GM18502 (cell line): ENCODE results near the gene ACO2.
"Not testable (repeated sequence)": the region's sequence is repeated elsewhere in the genome, so short reads cannot be mapped to it uniquely, and the experiment has no call there.

Experiments
- ATAC-seq: cut with Tn5 transposase; IDR thresholded peaks from one replicate; pipeline ENCODE4 v1.9.1; 2021; ENCODE audit warnings: mild to moderate bottlenecking; ENCODE audit not compliant: unreplicated experiment, poor library complexity

The ACO2 gene

DNA sequence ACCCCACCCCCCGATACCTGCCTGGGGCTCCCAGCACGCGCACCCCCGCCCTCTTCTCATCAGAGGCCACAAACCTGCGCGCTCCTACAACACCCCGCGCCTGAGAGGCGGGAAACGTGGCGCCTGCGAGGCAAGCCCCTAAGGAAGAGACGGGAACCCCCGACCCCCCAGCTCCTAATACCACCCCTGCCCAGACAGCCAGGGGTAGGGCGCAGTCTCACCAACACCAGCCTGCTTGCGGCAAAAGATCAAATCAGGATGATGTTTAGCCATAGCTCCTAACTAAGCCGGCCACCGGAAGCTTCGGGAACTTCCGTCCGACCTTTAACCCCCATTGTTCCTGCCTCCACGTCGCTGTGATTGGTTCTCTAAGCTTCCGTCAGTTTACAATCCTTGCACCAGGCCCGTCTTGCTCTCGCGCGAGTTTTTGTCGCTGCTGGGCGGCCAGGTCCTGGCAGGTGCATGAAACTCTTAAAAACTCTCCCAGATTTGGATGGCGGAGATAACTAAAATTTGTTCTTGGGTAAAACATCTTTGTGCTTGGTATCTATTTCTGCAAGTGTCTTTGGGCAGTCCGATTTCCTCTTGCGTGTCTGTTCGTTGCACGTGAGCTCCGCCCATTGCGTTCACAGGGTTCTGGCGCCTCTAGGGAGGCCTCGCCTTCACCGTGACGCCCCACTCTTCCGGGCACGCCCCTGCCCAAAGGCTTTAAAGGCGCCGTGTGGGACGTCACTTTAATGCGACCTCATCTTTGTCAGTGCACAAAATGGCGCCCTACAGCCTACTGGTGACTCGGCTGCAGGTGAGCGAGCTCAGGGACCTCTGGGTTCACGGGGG, at the start of gene ACO2, which contains the start of gene PHF5A:
ACO2 (plus strand) TSS at position 737 of the 837 bp plus-strand sequence; CDS start at position 767, 30 bp downstream.
PHF5A (minus strand) TSS at position 312 of the 837 bp plus-strand sequence; CDS start at position 273, 39 bp downstream.
- ATAC-seq: peak; percentile 90

DNA sequence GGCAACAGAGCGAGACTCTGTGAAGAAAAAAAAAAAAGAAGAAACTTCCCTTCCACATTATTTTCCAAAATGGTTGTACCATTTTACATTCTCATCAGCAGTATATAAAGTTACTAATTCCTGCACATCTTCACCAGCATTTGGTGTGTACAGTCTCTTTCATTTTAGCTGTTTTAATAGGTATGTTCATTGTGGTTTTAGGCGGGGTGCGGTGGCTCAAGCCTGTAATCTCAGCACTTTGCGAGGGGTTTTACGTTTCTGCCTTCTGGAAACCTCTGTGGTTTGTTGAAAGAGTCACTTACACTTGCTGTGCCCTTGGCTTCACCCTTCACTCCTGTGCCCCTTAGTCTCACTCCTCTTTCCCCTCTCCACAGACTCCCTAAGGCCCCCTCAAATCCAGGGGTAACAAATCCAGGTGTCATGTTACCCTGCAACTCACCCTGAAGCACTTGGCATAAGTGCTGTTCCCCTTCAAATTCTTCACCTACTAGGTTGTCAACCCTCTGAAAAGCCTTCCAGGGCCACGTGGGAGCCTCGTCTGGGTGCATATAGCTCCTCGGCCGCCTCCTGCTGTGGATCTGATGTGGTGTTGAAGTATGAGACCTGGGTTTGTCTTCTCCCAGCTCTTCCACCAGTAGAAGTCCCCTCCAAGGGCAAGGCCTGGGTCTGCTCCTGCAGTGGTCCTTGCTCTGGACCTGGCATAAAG, 43.1 kb upstream of the ACO2 start:
- no peak for ATAC-seq

DNA sequence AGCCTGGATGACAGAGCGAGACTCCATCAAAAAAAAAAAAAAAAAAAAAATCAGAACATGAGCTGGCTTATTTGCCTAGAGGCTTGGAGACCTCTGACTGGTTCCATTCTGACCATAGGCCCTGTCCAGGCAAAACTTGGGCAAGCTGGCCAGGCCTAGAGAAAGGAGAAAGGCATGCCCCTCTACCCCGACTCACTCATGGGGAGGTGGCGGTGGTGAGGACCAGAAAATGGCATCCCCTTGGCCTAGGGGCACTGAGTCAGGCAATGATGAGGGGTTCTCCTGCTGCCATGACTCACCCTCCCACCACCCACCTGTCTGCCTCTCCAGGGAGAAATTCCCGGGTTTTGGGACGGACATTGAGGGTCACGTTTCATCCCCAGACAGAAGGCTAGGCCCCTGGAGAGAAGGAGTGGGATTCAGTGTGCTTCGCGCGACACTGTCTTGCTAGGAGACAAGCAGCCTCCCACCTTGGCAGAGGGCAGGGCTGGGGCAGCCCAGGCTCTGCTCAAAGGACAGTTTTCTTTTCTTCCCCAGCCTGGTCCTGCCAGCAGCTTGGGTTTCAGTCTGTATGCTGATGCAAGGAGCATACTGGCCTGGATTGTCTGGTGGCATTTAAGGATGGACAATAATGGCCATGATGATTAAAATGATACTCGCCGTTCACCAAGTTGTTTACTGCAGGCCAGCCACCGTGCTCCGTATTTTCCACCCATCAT, 39.5 kb upstream of the ACO2 start:
- no peak for ATAC-seq

DNA sequence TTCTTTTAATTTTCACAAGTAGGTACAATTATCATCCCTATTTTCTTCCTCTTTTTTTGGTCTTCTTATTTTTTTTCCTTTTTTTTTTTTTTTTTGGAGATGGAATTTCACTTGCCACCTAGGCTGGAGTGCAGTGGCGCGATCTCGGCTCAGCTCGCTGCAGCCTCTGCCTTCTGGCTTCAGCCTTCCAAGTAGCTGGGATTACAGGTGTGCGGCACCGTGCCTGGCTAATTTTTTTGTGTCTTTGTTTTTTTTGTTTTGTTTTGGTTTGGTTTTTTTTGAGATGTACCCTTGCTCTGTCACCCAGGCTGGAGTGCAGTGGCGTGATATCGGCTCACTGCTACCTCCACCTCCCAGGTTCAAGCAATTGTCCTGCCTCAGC, 39.0 kb upstream of the ACO2 start:
- ATAC-seq: no peak

DNA sequence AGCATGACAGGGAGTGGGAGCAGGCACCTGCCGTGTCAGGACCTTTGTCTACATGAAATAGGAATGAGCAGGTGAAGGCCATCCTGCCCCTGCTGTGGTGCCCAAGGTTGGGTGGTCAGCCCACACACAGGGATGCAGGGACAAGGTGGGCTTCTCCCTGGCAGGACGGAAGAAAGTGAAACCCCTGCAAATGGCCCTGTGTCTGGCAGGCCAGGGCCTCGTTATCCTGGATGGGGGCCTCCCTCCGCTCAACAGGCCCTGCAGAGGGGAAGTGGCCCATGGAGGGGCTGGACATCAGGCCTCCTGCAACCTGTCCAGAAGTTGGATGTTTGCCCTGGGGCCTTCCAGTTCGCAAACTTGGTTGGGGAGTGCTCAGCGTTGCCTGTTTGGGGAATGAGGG, 37.3 kb upstream of the ACO2 start:
- no peak for ATAC-seq

DNA sequence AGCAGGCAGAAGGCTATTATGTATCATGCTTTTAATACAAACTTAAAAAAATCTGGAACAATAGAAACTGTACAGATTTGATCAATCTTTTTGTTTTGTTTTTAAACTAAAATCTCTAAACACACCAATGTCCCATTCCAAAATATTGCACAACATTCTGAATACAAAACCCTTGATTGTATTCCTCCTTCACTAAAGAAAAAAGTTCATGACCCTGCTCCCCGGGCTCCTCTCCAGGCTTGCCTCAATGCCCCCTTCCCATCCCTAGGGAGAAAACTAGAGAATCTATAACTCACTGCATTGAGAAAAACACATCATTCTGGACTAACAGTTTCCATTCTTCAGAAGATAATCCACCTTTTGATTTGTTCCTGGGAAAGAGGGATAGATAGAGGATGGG, 35.4 kb upstream of the ACO2 start:
- ATAC-seq: not testable (repeated sequence)

DNA sequence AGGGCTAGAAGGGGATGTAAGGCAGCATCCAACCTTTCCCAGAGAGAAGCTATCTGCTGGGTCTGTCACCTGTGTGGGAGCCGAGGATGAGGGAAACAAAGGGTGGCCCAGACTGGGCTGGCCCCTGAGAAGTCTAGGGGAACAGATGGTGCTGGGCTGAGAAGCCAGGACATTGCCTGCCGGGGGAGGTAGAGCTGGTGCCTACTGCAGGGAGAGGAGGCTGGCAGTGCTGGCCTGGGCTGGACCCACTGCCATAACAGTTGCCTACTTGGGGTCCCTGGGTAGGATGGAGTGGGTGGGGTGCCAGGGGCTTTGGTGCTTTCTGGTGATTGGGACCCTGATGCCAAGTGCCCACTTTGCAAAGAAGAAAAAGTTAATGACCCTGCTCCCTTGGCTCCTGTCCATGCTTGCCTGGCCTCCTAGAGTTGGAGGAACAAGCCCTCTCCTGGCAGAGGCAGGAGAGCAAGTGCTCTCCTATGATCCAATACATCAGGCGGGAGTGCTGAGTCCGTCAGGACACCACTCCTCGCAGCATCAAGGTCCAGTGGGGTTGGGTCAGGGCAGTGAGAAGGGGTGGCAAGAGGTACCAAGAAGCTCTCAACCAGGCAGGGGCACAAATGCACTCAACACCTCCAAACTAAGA, 34.4 kb upstream of the ACO2 start:
- not testable (repeated sequence) for ATAC-seq

DNA sequence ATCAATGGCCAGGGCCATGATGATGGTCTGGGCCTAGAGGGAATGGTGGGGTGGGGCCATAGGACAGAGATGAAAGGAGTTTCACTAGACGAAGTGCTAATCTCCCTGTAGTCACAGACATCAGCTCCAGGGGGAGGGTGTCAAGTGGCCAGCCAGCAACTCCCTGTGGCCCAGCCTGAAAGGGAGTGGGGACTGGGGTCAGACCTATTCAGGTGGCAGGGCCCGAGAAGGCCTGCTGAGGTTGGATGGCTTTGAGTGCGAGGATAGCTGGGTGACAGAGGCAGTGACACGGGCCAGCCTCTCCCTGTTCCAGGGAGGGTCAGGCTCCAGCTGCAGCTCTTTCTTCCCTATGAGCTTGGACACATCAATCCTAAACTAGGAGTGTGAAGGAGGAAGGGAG, 33.4 kb upstream of the ACO2 start:
- no peak for ATAC-seq

DNA sequence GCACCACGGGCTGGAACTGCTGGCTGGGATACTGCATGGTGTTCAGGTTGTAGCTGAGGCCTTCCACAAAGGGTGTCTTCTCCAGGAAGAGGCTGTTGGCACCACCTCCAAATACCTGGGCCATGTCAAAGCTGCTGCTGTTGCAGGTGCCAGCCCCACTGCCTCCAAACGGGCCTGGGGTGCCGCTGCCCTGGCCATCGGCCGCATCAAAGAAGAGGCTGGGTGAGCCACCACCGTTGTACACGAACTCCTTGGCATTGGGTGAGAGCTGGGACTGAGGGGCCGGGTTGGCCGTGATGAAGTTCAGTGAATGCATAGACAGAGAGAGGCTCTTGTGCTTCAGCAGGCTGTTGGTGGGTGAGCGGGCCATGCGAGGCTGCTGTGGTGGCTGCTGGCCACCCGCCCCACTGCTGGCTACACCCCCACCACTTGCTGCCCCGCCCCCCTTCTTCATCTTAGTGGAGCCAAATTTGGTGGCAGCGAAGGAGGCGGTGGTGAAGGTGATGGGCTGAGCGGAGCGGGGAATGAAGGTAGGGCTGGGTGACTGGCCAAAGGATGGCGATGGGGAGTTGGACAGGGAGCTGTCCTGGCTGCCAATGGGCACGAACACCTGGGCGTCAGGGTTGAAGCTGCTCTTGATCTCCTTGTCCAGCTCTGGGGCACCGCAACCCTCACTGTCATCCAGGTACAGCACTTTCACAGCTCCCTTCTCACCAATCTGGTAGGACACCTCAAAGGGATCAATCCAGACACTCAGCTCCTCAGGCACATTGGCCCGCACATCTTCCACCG, 32.4 kb upstream of the ACO2 start:
- ATAC-seq: no peak

DNA sequence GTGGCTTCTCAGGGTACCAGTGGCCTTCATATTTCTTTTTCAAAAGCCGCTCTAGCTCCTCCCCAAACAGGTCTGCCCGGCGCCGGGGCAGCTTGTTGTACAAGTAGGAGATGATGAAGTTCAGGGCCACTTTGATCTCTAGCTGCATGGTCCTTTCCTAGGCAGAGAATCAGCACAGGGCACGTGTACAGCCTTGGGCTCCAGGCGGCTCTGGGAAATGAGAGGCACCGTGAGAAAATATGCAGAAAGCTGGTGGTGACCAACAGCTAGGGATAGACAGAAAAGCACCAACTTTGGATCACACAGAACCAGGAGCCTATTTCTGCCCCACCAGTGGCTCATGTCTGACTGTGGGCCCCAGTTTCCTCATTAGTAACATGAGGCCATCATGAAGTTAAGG, 31.7 kb upstream of the ACO2 start:
- no peak for ATAC-seq

DNA sequence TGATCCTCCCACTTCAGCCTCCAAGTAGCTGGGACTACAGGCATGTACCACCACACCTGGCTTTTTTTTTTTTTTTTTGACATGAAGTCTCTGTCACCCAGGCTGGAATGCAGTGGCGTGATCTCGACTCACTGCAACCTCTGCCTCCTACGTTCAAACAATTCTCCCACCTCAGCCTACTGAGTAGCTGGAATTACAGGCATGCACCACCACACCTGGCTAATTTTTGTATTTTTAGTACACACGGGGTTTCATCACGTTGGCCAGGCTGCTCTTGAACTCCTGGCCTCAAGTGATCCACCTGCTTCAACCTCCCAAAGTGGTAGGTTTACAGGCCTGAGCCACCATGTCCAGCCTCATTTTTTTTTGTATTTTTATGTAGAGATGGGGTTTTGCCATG, 28.4 kb upstream of the ACO2 start:
- not testable (repeated sequence) for ATAC-seq

DNA sequence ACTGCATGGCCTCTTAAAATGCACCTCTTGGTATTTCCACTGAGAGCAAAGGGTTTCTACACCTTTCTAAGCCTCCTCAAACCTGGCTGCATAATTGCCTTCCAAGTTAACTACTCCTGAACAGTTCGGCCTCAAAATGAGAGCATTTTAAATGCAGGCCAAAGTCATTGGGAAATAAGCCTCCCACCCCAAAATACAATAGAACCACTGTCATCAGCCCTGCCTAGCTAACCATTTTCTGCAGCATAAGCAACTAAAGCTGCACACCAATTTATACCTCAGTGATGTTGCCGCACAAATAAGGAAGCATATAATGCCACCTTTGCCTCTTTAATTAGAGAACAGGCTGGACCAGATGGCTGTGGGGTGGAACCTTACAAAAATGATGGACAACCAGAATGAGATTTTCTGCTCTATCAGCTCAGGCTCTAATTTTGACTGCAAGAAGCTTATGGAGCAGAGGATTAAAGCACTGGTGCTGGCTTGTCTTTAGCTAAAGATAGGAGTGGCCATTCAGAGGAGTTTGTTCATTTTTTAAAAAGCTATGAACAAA, 26.6 kb upstream of the ACO2 start:
- ATAC-seq: no peak

DNA sequence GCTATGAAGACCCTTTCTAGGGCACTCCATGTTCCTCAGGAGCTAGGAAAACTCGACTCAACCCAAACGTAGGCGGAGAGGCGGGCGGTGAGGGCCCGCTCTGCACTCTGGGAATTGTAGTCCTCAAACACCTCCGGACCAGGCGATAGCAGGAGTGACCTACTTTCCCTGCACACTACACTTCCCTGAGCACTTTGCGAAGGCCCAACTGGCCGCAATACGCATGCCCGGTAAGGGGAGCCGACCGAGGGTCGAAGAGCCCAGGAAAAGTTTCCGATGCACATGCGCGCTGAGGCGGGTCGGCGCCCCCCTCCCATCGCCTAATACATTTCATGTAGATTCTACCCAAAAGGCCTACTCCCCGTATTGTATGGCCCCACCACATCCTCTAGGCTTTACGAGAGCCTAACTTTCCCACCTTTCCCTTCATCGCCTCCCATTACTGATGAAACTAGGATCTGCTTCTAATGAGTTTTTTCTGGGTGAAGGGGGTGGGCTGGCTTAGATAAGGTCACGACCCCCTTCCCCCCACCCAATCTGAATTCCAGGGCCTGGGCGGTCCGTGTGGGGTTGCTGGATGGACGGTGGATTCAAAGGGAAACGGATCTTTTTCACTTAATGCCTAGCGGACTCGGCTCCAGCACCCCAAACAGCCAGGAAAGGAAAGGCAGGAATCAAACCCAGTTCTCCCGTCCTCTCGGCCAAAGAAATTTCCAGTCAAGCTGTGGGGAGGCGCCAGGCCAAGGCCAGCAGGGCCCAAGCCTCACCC, 24.4 kb upstream of the ACO2 start:
- peak; percentile 42 for ATAC-seq

DNA sequence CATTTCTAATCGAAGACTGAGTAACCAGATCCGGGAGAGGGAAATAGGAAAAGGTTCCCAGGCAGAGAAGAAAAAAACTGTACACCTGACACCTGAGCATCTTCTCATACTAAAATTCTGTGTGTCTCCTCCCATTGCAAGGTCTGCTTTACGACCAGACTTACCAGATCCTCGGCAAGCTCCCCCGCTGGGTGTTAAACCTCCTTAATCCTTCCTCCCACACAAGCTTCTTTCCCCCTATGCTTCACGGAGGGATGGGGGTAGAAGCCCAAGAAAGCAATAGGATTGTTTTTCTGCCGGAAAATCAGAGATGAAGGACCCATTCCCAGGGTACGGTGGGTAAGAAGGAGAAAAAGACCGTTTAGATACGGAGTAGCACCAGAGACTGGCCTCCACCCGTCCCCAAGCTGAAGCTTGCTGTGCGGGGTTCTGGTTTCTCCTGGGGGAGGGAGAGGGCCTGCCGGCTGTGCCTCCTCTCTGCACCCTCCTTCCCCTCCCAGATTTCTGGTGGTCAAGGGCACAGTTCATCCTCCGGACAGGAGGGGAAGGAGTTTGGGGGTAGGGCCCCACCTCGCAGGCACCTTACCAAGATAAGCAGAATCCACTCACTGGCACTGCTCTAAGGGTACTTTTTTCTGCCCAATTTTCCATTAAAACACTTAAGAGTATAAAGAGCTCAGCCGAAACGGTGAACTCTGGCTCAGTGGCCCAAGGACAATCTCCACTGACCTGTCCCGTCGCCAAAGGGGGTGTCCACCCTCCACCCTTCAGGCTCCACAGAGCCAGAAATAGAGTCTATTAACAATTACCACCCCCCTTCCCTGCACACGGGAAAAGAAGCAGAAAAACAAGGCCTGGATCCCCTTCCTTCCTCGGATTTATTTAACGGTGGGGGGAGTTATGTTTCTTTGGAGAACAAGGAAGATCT, 23.5 kb upstream of the ACO2 start:
- no peak for ATAC-seq

DNA sequence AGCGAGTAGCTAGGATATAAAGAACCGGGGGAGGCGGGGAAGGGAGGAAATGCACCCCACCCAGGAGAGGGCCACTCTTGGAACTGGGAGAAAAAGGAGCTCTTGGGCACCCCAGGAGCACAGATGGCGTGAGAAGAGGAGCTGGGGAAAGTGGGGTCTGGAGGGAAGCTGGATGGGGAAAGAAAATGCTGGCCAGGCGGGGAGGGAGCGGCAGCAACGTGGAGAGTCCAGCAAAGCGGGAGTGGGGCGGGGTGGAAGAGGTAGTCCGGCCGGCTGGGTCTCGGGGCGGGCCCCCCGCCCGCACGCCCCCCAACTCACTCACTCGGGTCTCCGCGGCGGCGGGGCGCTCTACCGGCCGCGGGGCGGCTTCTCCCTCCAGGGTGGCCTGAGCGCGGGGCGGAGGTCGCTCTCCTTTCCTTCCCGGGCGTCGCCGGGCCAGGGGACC, 22.8 kb upstream of the ACO2 start:
- no peak for ATAC-seq

DNA sequence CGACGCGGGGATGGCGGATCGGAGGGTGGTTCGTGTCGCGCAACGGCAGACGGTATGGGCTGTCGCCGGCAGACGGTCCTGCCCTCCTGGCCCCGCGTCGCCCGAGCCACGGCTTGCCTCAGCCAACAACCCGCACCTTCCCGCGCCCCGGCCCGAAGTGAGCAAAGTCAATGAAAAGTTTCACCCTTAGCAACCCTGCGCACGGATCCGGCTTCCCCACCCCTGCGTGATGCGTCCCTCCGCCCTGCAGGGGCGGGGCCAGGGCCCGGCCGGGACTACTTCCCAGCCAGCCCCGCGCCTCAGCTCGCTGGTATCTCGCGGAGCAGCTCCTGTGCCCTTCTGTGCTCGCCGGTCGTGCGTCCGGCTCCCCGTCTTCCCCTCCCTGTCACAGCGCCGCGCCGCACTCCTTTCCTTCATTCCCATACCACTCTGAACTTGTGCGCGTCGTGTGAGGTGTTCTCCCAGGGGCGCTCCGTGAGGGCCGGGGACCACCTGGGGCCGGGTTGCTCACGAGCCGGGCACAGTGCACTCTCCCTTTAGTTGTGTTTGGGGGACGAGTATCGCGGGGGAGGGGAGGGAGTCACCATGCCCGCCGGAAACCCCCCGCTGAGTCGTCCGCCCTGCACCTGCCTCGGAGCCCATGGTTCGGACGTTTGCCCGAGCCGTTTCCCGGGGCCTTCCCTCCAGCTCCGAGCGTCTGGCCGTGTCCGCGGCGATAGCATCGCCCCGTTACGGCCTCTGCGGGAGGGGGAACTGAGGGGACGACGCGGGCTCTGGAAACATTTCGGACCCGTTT, 22.1 kb upstream of the ACO2 start, which contains the start of gene TOB2:
TOB2 (minus strand) TSS at position 163 of the 796 bp plus-strand sequence. CDS start 9,456 bp downstream, outside the sequence.
- peak; percentile 42 for ATAC-seq
